Midbrain (tissue), 1 donor: ENCODE data around the gene POR.
"Not testable (repeated sequence)": the region's sequence is repeated elsewhere in the genome, so short reads cannot be mapped to it uniquely, and the experiment has no call there.

Experiments used
- DNase-seq: peaks from one replicate; lab custom pipeline; 2025; lab: John Stamatoyannopoulos, UW

POR gene

GRCh38 chr7:76029682-76030081 lies 114.7 kb downstream of the POR start:
- DNase-seq: not testable (repeated sequence)

DNA sequence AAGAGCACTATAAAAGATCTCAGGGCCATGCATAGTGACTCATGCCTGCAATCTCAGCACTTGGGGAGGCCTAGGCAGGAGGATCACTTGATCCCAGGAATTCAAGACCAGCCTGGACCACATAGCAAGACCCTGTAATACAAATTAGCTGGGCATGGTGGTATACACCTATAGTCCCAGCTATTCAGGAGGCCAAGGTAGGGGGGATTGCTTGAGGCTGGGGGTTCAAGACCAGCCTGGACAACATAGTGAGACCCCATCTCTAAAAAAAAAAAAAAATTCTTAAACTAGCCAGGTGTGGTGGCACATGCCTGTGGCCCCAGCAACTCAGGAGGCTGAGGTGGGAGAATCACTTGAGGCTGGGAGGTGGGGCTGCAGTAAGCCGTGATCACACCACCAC lies 117.0 kb downstream of the POR start:
- no peak for DNase-seq
